Trophoblast cell (in vitro differentiated cells and primary cell): ENCODE data around the gene PLA2G4E.

Experiments used
- DNase-seq, 2 donors: peaks; one replicate each; pipeline ENCODE4 v3.0.0-alpha.2; 2016
- H2AFZ ChIP-seq: 2 replicates; pipeline ENCODE4 v1.6.1; 2013; ENCODE audit warnings: low read length, moderate library complexity, mild to moderate bottlenecking; ENCODE audit not compliant: insufficient read depth, poor library complexity
- H2AK5ac ChIP-seq: 2 replicates; pipeline ENCODE4 v1.6.1; 2013; ENCODE audit warnings: mild to moderate bottlenecking, low read length
- H2BK120ac ChIP-seq: 2 replicates; pipeline ENCODE4 v1.6.1; 2013; ENCODE audit warnings: low read length, mild to moderate bottlenecking, moderate library complexity; ENCODE audit not compliant: insufficient read depth, poor library complexity
- H2BK12ac ChIP-seq: 2 replicates; pipeline ENCODE4 v1.6.1; 2013; ENCODE audit warnings: mild to moderate bottlenecking, low read length, moderate library complexity
- H2BK5ac ChIP-seq: 2 replicates; pipeline ENCODE4 v1.6.1; 2013; ENCODE audit warnings: low read length, low read depth, moderate library complexity, mild to moderate bottlenecking; ENCODE audit not compliant: poor library complexity
- H3K14ac ChIP-seq: 2 replicates; pipeline ENCODE4 v1.6.1; 2013; ENCODE audit warnings: mild to moderate bottlenecking, low read length
- H3K18ac ChIP-seq: 2 replicates; pipeline ENCODE4 v1.6.1; 2013; ENCODE audit warnings: mild to moderate bottlenecking, low read length
- H3K23ac ChIP-seq: 2 replicates; pipeline ENCODE4 v1.6.1; 2013; ENCODE audit warnings: low read length
- H3K27ac ChIP-seq: 2 replicates; pipeline ENCODE4 v1.5.1; 2013; ENCODE audit warnings: low read depth, mild to moderate bottlenecking, inconsistent platforms, low read length, moderate library complexity
- H3K27me3 ChIP-seq: 2 replicates; pipeline ENCODE4 v1.6.1; 2013; ENCODE audit warnings: inconsistent platforms, mild to moderate bottlenecking, low read length, moderate library complexity; ENCODE audit not compliant: insufficient read depth
- H3K36me3 ChIP-seq, 2 experiments: 1 replicate in 1 of 2; 2 replicates in 1 of 2; pipeline ENCODE4 v1.6.1; 2013; ENCODE audit warnings: low read length in 2 of 2, mild to moderate bottlenecking in 2 of 2, moderate library complexity in 1 of 2; ENCODE audit not compliant: insufficient read depth in 2 of 2, control insufficient read depth in 1 of 2
- H3K4ac ChIP-seq: 2 replicates; pipeline ENCODE4 v1.6.1; 2013; ENCODE audit warnings: low read depth, mild to moderate bottlenecking, low read length, moderate library complexity
- H3K4me1 ChIP-seq, 2 experiments: 1 replicate in 1 of 2; 2 replicates in 1 of 2; pipeline ENCODE4 v1.6.1; 2013; ENCODE audit warnings: low read length in 2 of 2, mild to moderate bottlenecking in 2 of 2, moderate library complexity in 1 of 2; ENCODE audit not compliant: insufficient read depth in 2 of 2, control insufficient read depth in 1 of 2
- H3K4me2 ChIP-seq: 2 replicates; pipeline ENCODE4 v1.6.1; 2013; ENCODE audit warnings: inconsistent platforms, mild to moderate bottlenecking, low read length, moderate library complexity
- H3K4me3 ChIP-seq: 2 replicates; pipeline ENCODE4 v1.5.1; 2013; ENCODE audit warnings: mild to moderate bottlenecking, low read depth, low read length, inconsistent platforms
- H3K79me1 ChIP-seq: one replicate; pipeline ENCODE4 v1.6.1; 2013; ENCODE audit warnings: low read length
- H3K79me2 ChIP-seq: 2 replicates; pipeline ENCODE4 v1.6.1; 2013; ENCODE audit warnings: low read length, mild to moderate bottlenecking; ENCODE audit not compliant: control insufficient read depth, insufficient read depth, poor library complexity
- H3K9ac ChIP-seq: 2 replicates; pipeline ENCODE4 v1.6.1; 2013; ENCODE audit warnings: mild to moderate bottlenecking, low read length
- H3K9me3 ChIP-seq: 2 replicates; pipeline ENCODE4 v1.6.1; 2013; ENCODE audit warnings: low read depth, mild to moderate bottlenecking, control low read depth, inconsistent platforms, low read length; ENCODE audit not compliant: insufficient read depth
- H4K12ac ChIP-seq: 2 replicates; pipeline ENCODE4 v1.6.1; 2013; ENCODE audit warnings: low read depth, mild to moderate bottlenecking, low read length, moderate library complexity
- H4K8ac ChIP-seq: 2 replicates; pipeline ENCODE4 v1.6.1; 2013; ENCODE audit warnings: low read depth, mild to moderate bottlenecking, low read length, moderate library complexity
- H4K91ac ChIP-seq: one replicate; pipeline ENCODE4 v1.6.1; 2013; ENCODE audit warnings: low read depth, mild to moderate bottlenecking, low read length, moderate library complexity
- WGBS: extraction: QIAGEN DNeasy Blood & Tissue Kit; methylation state at CpG from one replicate; pipeline ENCODE4 v1.1.7; 2013; ENCODE audit warnings: missing lambda C conversion rate; ENCODE audit not compliant: insufficient read length, insufficient coverage; ENCODE audit errors: extremely low coverage; 5-methylcytosine and 5-hydroxymethylcytosine counted together

PLA2G4E gene

DNA sequence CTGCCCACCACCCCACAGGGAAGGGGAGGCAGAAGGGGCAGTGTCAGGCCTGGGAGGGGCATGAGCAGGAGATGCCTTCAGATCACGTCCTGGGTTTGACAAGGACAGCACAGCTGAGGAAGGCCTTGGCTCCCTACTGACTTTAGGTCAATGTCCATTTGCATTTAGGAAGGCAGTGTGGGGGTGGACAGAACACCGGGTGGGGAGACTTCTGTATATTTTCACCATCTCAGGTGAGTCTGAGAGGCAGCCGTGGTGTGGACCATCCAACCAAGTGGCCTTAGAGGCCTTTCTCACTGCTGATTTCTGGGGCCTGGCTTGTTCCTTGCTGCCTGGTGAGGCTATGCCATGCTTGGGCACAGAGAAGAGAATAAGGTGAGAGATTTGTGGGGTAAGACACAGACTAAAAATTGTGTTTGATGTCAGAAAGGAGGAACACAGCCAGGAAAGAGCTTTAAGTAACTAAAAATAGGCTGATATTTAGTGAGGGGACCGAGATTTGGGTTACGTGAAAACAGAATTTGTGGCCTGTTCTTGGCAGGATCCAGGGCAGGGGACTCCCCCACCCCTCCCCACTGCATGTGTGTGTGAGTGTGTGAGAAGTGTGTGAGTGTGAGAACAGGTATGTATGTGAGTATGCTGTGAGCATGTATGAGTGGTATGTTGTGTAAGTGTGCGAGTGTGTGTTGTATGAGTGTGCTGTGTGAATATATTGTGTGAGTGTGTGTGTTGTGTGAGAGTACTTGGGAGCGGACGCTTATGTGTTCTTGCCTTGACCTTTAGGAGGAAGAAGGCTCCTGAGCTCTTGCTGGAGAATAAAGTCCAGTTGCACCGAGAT lies 11.8 kb upstream of the PLA2G4E start:
- H2BK120ac ChIP-seq: no peak overlapping the region
- no peak overlapping the region for H2AFZ ChIP-seq
- no peak overlapping the region for H4K8ac ChIP-seq
- no peak overlapping the region for H3K4me3 ChIP-seq
- H3K4me2 ChIP-seq: no peak overlapping the region
- H4K91ac ChIP-seq: no peak overlapping the region
- no peak overlapping the region for H3K18ac ChIP-seq
- H2AK5ac ChIP-seq: no peak overlapping the region
- no peak overlapping the region for H4K12ac ChIP-seq
- H3K79me1 ChIP-seq: no peaks in the 10 kb centered on the region
- H3K4ac ChIP-seq: no peak overlapping the region
- 100% methylated on average over 1 of the region's 9 CpGs for WGBS
- no peaks in the 10 kb centered on the region for H3K4me1 ChIP-seq
- H3K9me3 ChIP-seq: peaks cover 2% of the 10 kb centered on the region
- H3K23ac ChIP-seq: peak overlapping the region; percentile 58
- no peak overlapping the region for H3K14ac ChIP-seq
- no peak overlapping the region for H3K9ac ChIP-seq
- H3K79me2 ChIP-seq: no peaks in the 10 kb centered on the region
- H3K27me3 ChIP-seq: no peaks in the 10 kb centered on the region
- H3K27ac ChIP-seq: no peak overlapping the region
- DNase-seq: no peak
- H3K36me3 ChIP-seq: no peaks in the 10 kb centered on the region
- H2BK5ac ChIP-seq: no peak overlapping the region
- H2BK12ac ChIP-seq: no peak overlapping the region

DNA sequence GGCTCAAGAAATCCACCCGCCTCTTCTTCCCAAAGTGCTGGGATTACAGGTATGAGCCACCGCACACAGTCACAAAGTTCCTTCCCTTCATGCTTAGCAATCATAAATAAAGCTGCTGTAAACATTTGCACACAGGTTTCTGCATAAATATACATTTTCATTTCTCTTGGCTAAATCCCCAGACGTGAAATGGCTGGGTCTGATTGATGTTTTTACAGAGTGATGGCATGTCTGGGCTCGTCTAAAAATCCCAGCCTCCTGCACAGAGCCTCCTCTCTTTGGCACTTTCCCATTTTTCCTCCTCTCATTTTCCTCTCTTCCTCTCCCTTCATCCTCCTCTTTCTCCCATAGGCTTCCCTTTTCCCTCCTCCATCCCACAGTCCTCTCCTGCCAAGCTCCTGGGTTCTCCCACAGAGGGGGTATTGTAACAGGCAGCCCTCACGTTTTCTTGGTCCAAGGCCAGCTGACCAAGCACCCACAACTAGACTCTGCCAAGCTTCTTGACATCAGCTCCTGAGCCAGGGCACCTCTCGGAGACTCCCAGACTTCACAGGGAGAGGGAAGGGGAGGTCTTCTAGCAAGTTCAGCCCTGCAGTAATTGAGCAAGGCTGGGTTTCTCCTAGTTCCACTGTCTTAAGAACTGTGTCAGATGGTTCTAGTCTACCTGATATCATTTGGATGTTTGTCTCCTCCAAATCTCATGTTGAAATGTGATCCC lies 10.5 kb upstream of the PLA2G4E start:
- Histone ChIP-seq H3K36me3 (no peaks in the 10 kb centered on the region), H3K4ac (no peak overlapping the region), H3K9ac (no peak overlapping the region), H4K12ac (no peak overlapping the region), H2AK5ac (no peak overlapping the region), H3K4me3 (no peak overlapping the region), H3K27me3 (no peaks in the 10 kb centered on the region), H3K4me1 (no peaks in the 10 kb centered on the region), H4K91ac (no peak overlapping the region), H2BK12ac (no peak overlapping the region), H3K23ac (no peak overlapping the region), H2AFZ (no peak overlapping the region), H3K27ac (no peak overlapping the region), H3K9me3 (peaks cover 2% of the 10 kb centered on the region), H3K79me1 (no peaks in the 10 kb centered on the region), H2BK5ac (no peak overlapping the region), H4K8ac (no peak overlapping the region), H2BK120ac (no peak overlapping the region), H3K18ac (no peak overlapping the region), H3K4me2 (no peak overlapping the region), H3K79me2 (no peaks in the 10 kb centered on the region), H3K14ac (no peak overlapping the region)
- DNase-seq: no peak
- no CpG with 5 or more reads among the region's 6 CpGs for WGBS

GRCh38 chr15:42027521-42027920 lies 6.7 kb upstream of the PLA2G4E start:
- no peak overlapping the region for H3K4ac ChIP-seq
- no peak overlapping the region for H4K12ac ChIP-seq
- H2AK5ac ChIP-seq: no peak overlapping the region
- no peak overlapping the region for H3K4me3 ChIP-seq
- no peak overlapping the region for H4K8ac ChIP-seq
- H3K9ac ChIP-seq: no peak overlapping the region
- no peaks in the 10 kb centered on the region for H3K36me3 ChIP-seq
- H3K14ac ChIP-seq: no peak overlapping the region
- no peak overlapping the region for H4K91ac ChIP-seq
- H3K27ac ChIP-seq: no peak overlapping the region
- H2BK120ac ChIP-seq: no peak overlapping the region
- no peak overlapping the region for H3K4me2 ChIP-seq
- H2AFZ ChIP-seq: no peak overlapping the region
- H3K27me3 ChIP-seq: no peaks in the 10 kb centered on the region
- H3K23ac ChIP-seq: no peak overlapping the region
- H3K9me3 ChIP-seq: peaks cover 16% of the 10 kb centered on the region
- no peaks in the 10 kb centered on the region for H3K79me2 ChIP-seq
- no CpG with 5 or more reads among the region's 7 CpGs for WGBS
- no peak overlapping the region for H3K18ac ChIP-seq
- DNase-seq: no peak
- H3K4me1 ChIP-seq: no peaks in the 10 kb centered on the region
- no peak overlapping the region for H2BK12ac ChIP-seq
- H3K79me1 ChIP-seq: no peaks in the 10 kb centered on the region
- no peak overlapping the region for H2BK5ac ChIP-seq

- H3K18ac ChIP-seq: no peak overlapping the region
- WGBS: no CpG with 5 or more reads among the region's 4 CpGs
- H4K12ac ChIP-seq: no peak overlapping the region
- no peaks in the 10 kb centered on the region for H3K4me1 ChIP-seq
- no peak overlapping the region for H3K9ac ChIP-seq
- no peak overlapping the region for H2BK120ac ChIP-seq
- H3K79me2 ChIP-seq: no peaks in the 10 kb centered on the region
- no peak overlapping the region for H3K27ac ChIP-seq
- H2AFZ ChIP-seq: no peak overlapping the region
- DNase-seq: no peak
- H4K8ac ChIP-seq: no peak overlapping the region
- no peak overlapping the region for H4K91ac ChIP-seq
- H2BK5ac ChIP-seq: no peak overlapping the region
- H3K4me3 ChIP-seq: no peak overlapping the region
- H3K9me3 ChIP-seq: peaks cover 22% of the 10 kb centered on the region
- H3K14ac ChIP-seq: no peak overlapping the region
- H3K79me1 ChIP-seq: no peaks in the 10 kb centered on the region
- H2AK5ac ChIP-seq: no peak overlapping the region
- H3K4me2 ChIP-seq: no peak overlapping the region
- no peaks in the 10 kb centered on the region for H3K27me3 ChIP-seq
- no peak overlapping the region for H3K4ac ChIP-seq
- H3K36me3 ChIP-seq: no peaks in the 10 kb centered on the region
- H2BK12ac ChIP-seq: no peak overlapping the region
- no peak overlapping the region for H3K23ac ChIP-seq
Measured at GRCh38 chr15:42024303-42024702, 3.5 kb upstream of the PLA2G4E start.
